H9 (cell line): Measurements from ENCODE around the gene BICDL1. TPM values are rescaled to one million over a fixed set of nuclear protein-coding genes. Genes with fewer than 3 reads are reported as not detected.

Experiments used
- DNase-seq: peaks from one replicate; pipeline ENCODE4 v3.0.0-alpha.2; 2017
- H2AFZ ChIP-seq: one replicate; pipeline ENCODE4 v1.6.1; 2013; ENCODE audit warnings: mild to moderate bottlenecking, low read length, control low read depth, moderate library complexity
- H2AK5ac ChIP-seq: 2 replicates; pipeline ENCODE4 v1.6.1; 2013; ENCODE audit warnings: low read length, control low read depth, mixed read lengths; ENCODE audit not compliant: insufficient read length
- H2BK120ac ChIP-seq: one replicate; pipeline ENCODE4 v1.6.1; 2013; ENCODE audit warnings: low read depth, mild to moderate bottlenecking, low read length, control low read depth, inconsistent platforms; ENCODE audit not compliant: poor library complexity, severe bottlenecking
- H2BK12ac ChIP-seq: 2 replicates; pipeline ENCODE4 v1.6.1; 2013; ENCODE audit warnings: low read length, control low read depth, mixed read lengths, low read depth; ENCODE audit not compliant: insufficient read length
- H2BK15ac ChIP-seq: 2 replicates; pipeline ENCODE4 v1.6.1; 2013; ENCODE audit warnings: low read depth, low read length, control low read depth
- H2BK20ac ChIP-seq: one replicate; pipeline ENCODE4 v1.6.1; 2013; ENCODE audit warnings: low read depth, mild to moderate bottlenecking, low read length, control low read depth, inconsistent platforms; ENCODE audit not compliant: poor library complexity, severe bottlenecking
- H2BK5ac ChIP-seq: 2 replicates; pipeline ENCODE4 v1.6.1; 2013; ENCODE audit warnings: low read length, control low read depth, mixed read lengths; ENCODE audit not compliant: insufficient read length
- H3K14ac ChIP-seq: 2 replicates; pipeline ENCODE4 v1.6.1; 2013; ENCODE audit warnings: low read length, control low read depth; ENCODE audit not compliant: insufficient read depth
- H3K18ac ChIP-seq: 2 replicates; pipeline ENCODE4 v1.6.1; 2013; ENCODE audit warnings: low read depth, mild to moderate bottlenecking, mixed read lengths, low read length, control low read depth; ENCODE audit not compliant: insufficient read length
- H3K23ac ChIP-seq: 2 replicates; pipeline ENCODE4 v1.6.1; 2013; ENCODE audit warnings: low read length, control low read depth, mixed read lengths, low read depth; ENCODE audit not compliant: insufficient read length
- H3K23me2 ChIP-seq: 2 replicates; pipeline ENCODE4 v1.6.1; 2013; ENCODE audit warnings: low read depth, mild to moderate bottlenecking, mixed read lengths, low read length, control low read depth; ENCODE audit not compliant: insufficient read length, poor library complexity, severe bottlenecking
- H3K27ac ChIP-seq: 2 replicates; pipeline ENCODE4 v1.5.1; 2013; ENCODE audit warnings: low read length, control low read depth, mixed read lengths, low read depth; ENCODE audit not compliant: insufficient read length
- H3K27me3 ChIP-seq: 2 replicates; pipeline ENCODE4 v1.6.1; 2013; ENCODE audit warnings: low read length, control low read depth, inconsistent platforms; ENCODE audit not compliant: insufficient read depth
- H3K4ac ChIP-seq: 2 replicates; pipeline ENCODE4 v1.6.1; 2013; ENCODE audit warnings: low read depth, mild to moderate bottlenecking, control low read depth, inconsistent platforms, low read length, moderate library complexity
- H3K4me1 ChIP-seq: 2 replicates; pipeline ENCODE4 v1.6.1; 2013; ENCODE audit warnings: low read length, control low read depth, inconsistent platforms; ENCODE audit not compliant: insufficient read depth
- H3K4me2 ChIP-seq: 2 replicates; pipeline ENCODE4 v1.6.1; 2013; ENCODE audit warnings: low read length, control low read depth, mixed read lengths; ENCODE audit not compliant: insufficient read length, insufficient read depth
- H3K56ac ChIP-seq: 2 replicates; pipeline ENCODE4 v1.6.1; 2013; ENCODE audit warnings: low read depth, mild to moderate bottlenecking, mixed read lengths, low read length, control low read depth; ENCODE audit not compliant: insufficient read length
- H3K79me1 ChIP-seq: 2 replicates; pipeline ENCODE4 v1.6.1; 2013; ENCODE audit warnings: low read depth, mild to moderate bottlenecking, moderate library complexity, low read length, control low read depth, inconsistent platforms; ENCODE audit not compliant: insufficient read depth, poor library complexity, severe bottlenecking
- H3K79me2 ChIP-seq: 2 replicates; pipeline ENCODE4 v1.6.1; 2013; ENCODE audit warnings: low read length, control low read depth, inconsistent platforms; ENCODE audit not compliant: insufficient read depth
- H3K9ac ChIP-seq: 2 replicates; pipeline ENCODE4 v1.6.1; 2013; ENCODE audit warnings: low read length, control low read depth, mixed read lengths; ENCODE audit not compliant: insufficient read length; ENCODE audit errors: extremely low read depth
- H3K9me3 ChIP-seq: one replicate; pipeline ENCODE4 v1.6.1; 2013; ENCODE audit warnings: low read depth, low read length, inconsistent platforms; ENCODE audit not compliant: control insufficient read depth
- H3T11ph ChIP-seq: one replicate; pipeline ENCODE4 v1.6.1; 2013; ENCODE audit warnings: mild to moderate bottlenecking, low read length, control low read depth, inconsistent platforms
- H4K20me1 ChIP-seq: one replicate; pipeline ENCODE4 v1.6.1; 2013; ENCODE audit not compliant: control insufficient read depth, insufficient read length, insufficient read depth
- H4K5ac ChIP-seq: 2 replicates; pipeline ENCODE4 v1.6.1; 2013; ENCODE audit warnings: low read depth, mild to moderate bottlenecking, mixed read lengths, low read length, control low read depth; ENCODE audit not compliant: insufficient read length
- H4K8ac ChIP-seq: replicated peaks from 2 replicates; pipeline ENCODE4 v1.6.1; 2013; ENCODE audit warnings: low read length, control low read depth, mixed read lengths, low read depth; ENCODE audit not compliant: insufficient read length
- H4K91ac ChIP-seq: 2 replicates; pipeline ENCODE4 v1.6.1; 2013; ENCODE audit warnings: low read depth, mild to moderate bottlenecking, moderate library complexity, mixed read lengths, low read length, control low read depth; ENCODE audit not compliant: insufficient read length
- H3K27ac Mint-ChIP-seq, 3 experiments: 2 replicates in 2 of 3; 3 replicates in 1 of 3; pipeline ENCODE4 v1.8.0; 2020 to 2021; ENCODE audit warnings: mixed read lengths in 3 of 3, mild to moderate bottlenecking in 1 of 3, moderate library complexity in 1 of 3
- H3K27me3 Mint-ChIP-seq: 2 replicates; pipeline ENCODE4 v1.8.0; 2021; ENCODE audit warnings: low read depth, mild to moderate bottlenecking, moderate library complexity, mixed read lengths
- H3K36me3 Mint-ChIP-seq, 3 experiments: 2 replicates in 2 of 3; 3 replicates in 1 of 3; pipeline ENCODE4 v1.8.0; 2020 to 2021; ENCODE audit warnings: low read depth in 3 of 3, mixed read lengths in 3 of 3; ENCODE audit not compliant: insufficient read depth in 1 of 3
- H3K4me1 Mint-ChIP-seq, 2 experiments: 2 replicates each; pipeline ENCODE4 v1.8.0; 2020; ENCODE audit warnings: mixed read lengths in 2 of 2
- H3K4me3 Mint-ChIP-seq, 2 experiments: 2 replicates in 1 of 2; 3 replicates in 1 of 2; pipeline ENCODE4 v1.8.0; 2020 to 2021; ENCODE audit warnings: mild to moderate bottlenecking in 2 of 2, mixed read lengths in 2 of 2, moderate library complexity in 1 of 2
- H3K9me3 Mint-ChIP-seq, 2 experiments: 2 replicates in 1 of 2; 3 replicates in 1 of 2; pipeline ENCODE4 v1.8.0; 2020; ENCODE audit warnings: mild to moderate bottlenecking in 2 of 2, mixed read lengths in 2 of 2, moderate library complexity in 1 of 2
- WGBS: extraction: QIAGEN DNeasy Blood & Tissue Kit; methylation state at CpG from one replicate; pipeline ENCODE4 v1.1.7; 2013; ENCODE audit warnings: missing lambda C conversion rate, low lambda C conversion rate, mixed read lengths; ENCODE audit not compliant: insufficient read length; ENCODE audit errors: extremely low coverage; 5-methylcytosine and 5-hydroxymethylcytosine counted together
- total RNA-seq: library from RNA; stranded (reverse); gene quantifications from 2 replicates; pipeline ENCODE4 v1.2.1, GENCODE V29; 2021
- TF ChIP-seq, protein P1 (sequence below): fragments of 200-600 bp; sonication (generic); conservative IDR thresholded peaks from 3 replicates; pipeline ENCODE4 v1.8.0; 2021; ENCODE audit warnings: antibody characterized with exemption, mild to moderate bottlenecking

The BICDL1 gene
- total RNA-seq, 1 experiment from 2014 or later, result 13.8 TPM

DNA sequence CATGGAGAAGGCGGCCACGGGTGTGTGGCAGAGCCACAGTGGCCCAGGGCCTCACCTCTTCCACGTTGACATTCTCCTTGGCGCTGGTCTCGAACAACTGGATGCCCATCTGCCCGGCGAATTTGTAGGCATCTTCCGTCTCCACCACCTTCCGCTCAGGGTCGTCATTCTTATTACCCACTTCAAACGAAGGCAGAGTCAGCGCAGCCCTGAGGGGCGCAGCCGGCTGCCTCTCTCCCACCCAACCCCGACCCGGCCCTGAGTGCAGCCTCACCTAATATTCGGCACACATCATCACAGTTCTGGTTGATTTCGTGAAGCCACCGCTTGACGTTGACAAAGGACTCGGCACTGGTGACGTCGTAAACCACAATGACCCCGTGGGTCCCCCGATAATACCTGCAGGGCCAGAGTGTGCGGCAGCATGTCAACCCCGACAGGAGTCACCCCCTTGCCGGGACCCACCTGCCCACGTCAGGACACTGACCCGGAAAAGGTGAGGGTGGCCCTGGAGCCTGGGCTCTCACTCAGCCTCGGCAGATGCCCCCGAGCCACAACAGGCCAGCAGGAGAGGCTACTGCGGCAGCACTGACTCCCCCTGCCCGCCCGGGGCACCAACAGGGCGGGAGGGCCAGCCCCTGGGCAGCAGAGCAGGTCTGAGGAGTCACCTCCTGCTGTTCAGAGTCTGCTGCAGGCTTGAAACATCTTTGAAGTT, 109.9 kb downstream of the BICDL1 start:
- no peak overlapping the region for H3K4me3 Mint-ChIP-seq
- H3K4me1 Mint-ChIP-seq, result peaks cover 15 to 28% of the 10 kb centered on the region in 2 experiments
- Histone ChIP-seq H4K8ac (no peak overlapping the region), H3K79me2 (no peaks in the 10 kb centered on the region; the same call in 1 of the 2 replicates), H3K9me3 (no peaks in the 10 kb centered on the region), H2AFZ (no peak overlapping the region), H2BK12ac (no peak overlapping the region), H3K14ac (no peak overlapping the region), H2BK20ac (no peak overlapping the region), H3T11ph (no peak overlapping the region), H3K18ac (no peak overlapping the region), H2AK5ac (no peak overlapping the region), H3K4ac (no peak overlapping the region), H3K4me1 (peaks cover 5% of the 10 kb centered on the region; the same call in 1 of the 2 replicates), H3K79me1 (no peaks in the 10 kb centered on the region), H2BK15ac (no peak overlapping the region), H2BK5ac (no peak overlapping the region), H4K20me1 (no peaks in the 10 kb centered on the region), H3K4me2 (no peak overlapping the region), H3K56ac (no peak overlapping the region), H3K23ac (no peak overlapping the region), H3K9ac (no peak overlapping the region), H4K91ac (no peak overlapping the region), H2BK120ac (no peak overlapping the region), H3K27ac (no peak overlapping the region), H3K27me3 (no peaks in the 10 kb centered on the region), H4K5ac (no peak overlapping the region), H3K23me2 (no peaks in the 10 kb centered on the region)
- no peak overlapping the region; a peak in 1 of 7 replicates for H3K27ac Mint-ChIP-seq
- no peak for DNase-seq
- no peaks in the 10 kb centered on the region for H3K27me3 Mint-ChIP-seq
- no CpG with 5 or more reads among the region's 36 CpGs for WGBS
- TF ChIP-seq, protein P1, sequence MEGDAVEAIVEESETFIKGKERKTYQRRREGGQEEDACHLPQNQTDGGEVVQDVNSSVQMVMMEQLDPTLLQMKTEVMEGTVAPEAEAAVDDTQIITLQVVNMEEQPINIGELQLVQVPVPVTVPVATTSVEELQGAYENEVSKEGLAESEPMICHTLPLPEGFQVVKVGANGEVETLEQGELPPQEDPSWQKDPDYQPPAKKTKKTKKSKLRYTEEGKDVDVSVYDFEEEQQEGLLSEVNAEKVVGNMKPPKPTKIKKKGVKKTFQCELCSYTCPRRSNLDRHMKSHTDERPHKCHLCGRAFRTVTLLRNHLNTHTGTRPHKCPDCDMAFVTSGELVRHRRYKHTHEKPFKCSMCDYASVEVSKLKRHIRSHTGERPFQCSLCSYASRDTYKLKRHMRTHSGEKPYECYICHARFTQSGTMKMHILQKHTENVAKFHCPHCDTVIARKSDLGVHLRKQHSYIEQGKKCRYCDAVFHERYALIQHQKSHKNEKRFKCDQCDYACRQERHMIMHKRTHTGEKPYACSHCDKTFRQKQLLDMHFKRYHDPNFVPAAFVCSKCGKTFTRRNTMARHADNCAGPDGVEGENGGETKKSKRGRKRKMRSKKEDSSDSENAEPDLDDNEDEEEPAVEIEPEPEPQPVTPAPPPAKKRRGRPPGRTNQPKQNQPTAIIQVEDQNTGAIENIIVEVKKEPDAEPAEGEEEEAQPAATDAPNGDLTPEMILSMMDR, result no peak
- H3K9me3 Mint-ChIP-seq, result no peaks in the 10 kb centered on the region
- H3K36me3 Mint-ChIP-seq, result peaks cover 10 to 41% (median 39%) of the 10 kb centered on the region in 3 experiments; a peak in 6 of 7 replicates
